22Rv1 (cell line): Measurements from ENCODE around the gene RBM18.

Experiments used
- CTCF ChIP-seq: fragments of 450-650 bp; IDR thresholded peaks from 2 replicates; pipeline ENCODE4 v1.5.1; 2017; ENCODE audit warnings: mild to moderate bottlenecking
- ZFX ChIP-seq: fragments of 450-650 bp; IDR thresholded peaks from 2 replicates; pipeline ENCODE4 v1.6.1; 2017; ENCODE audit warnings: antibody characterized with exemption, borderline replicate concordance

DNA sequence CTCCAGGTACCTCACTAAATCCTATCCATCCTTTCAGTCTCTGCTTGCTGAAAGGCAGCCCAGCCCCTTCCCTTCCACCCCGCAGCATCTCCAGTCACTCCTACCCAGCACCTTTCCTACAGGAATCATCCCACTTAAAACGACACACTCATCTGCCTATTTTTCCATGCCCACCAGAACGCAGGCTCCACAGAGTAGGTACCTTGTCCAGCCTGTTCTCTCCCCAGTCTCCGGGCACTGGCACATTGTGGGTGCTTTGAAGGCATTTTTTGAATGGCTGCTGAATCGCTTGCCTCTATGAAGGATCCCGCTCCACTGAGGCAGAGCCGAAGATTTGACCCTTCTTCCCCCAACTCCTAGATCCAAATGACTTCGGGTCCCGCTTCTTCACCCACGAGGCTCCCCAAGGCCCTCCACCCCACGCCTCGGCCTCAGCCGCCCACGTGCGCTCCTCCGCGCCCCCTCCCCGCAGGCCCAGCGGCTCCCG is 51.5 kb downstream of the RBM18 start:
- no peak for TF ChIP-seq CTCF
- TF ChIP-seq ZFX: no peak
